Measurements from ENCODE around the gene KDSR. TPM values are rescaled to one million over a fixed set of nuclear protein-coding genes. Genes with fewer than 3 reads are reported as not detected.

Gene KDSR
- total RNA-seq, 1 experiment from 2014 or later = 41.7 TPM

GRCh38 chr18:63318889-63319382 is 48.1 kb downstream of the KDSR start:
- no peak for DNase-seq
- CTCF ChIA-PET = no interaction called here
- BruUV-seq (replicated peaks) = TSS peak; percentile 37

GRCh38 chr18:63317982-63318888 is 48.8 kb downstream of the KDSR start:
- no peak for DNase-seq
- intact Hi-C loops (cut with micrococcal nuclease; ENCODE audit: unreplicated experiment) = loop anchor here (5.0 kb wide), 1 partner anchor 81 kb away; no protein-coding TSS in a partner anchor
- CTCF ChIA-PET = no interaction called here
- TF ChIP-seq EZH2 (IDR thresholded peaks at IDR 0.05; ENCODE audit: low read depth) (no peak), CTCF (conservative IDR thresholded peaks at IDR 0.05) (no peak)
- Histone ChIP-seq H4K20me1 (ENCODE audit: insufficient read depth) (no peaks in the 10 kb centered on the region), H3K4me1 (replicated peaks; ENCODE audit: insufficient read depth) (peaks cover 18% of the 10 kb centered on the region; the same call in 1 of the 2 replicates), H3K4me2 (peak overlapping the region; percentile 90), H3K9me2 (ENCODE audit: insufficient read depth) (no peaks in the 10 kb centered on the region), H3K9me3 (ENCODE audit: insufficient read depth, low read depth) (no peaks in the 10 kb centered on the region), H3K36me3 (ENCODE audit: low read depth) (no peaks in the 10 kb centered on the region), H3F3A (ENCODE audit: insufficient read depth, low read depth) (peaks cover 11% of the 10 kb centered on the region; the same call in 1 of the 2 replicates), H3K27me3 (ENCODE audit: insufficient read depth, low read depth) (no peaks in the 10 kb centered on the region), H3K4me3 (peak overlapping the region; percentile 87; the same call in 1 of the 2 replicates), H3K79me2 (ENCODE audit: low read depth) (no peaks in the 10 kb centered on the region), H3K27ac (no peak overlapping the region), H2AFZ (peak overlapping the region; percentile 98)
- BruUV-seq (replicated peaks) = no TSS peak
- POLR2A ChIA-PET (ENCODE audit: unreplicated experiment) = interaction anchor here (0.5 kb wide), 1 partner anchor 66 kb away, joined by 3 read pairs; no protein-coding TSS in a partner anchor

More at GRCh38 chr18:63318889-63319382, 48.1 kb downstream of the KDSR start:
- Histone ChIP-seq H3K9me3 (ENCODE audit: insufficient read depth, low read depth) (no peaks in the 10 kb centered on the region), H3K4me1 (replicated peaks; ENCODE audit: insufficient read depth) (peaks cover 18% of the 10 kb centered on the region; the same call in 1 of the 2 replicates), H3K27ac (no peak overlapping the region), H2AFZ (peak overlapping the region; percentile 98), H3F3A (ENCODE audit: insufficient read depth, low read depth) (peaks cover 11% of the 10 kb centered on the region; the same call in 1 of the 2 replicates), H3K79me2 (ENCODE audit: low read depth) (no peaks in the 10 kb centered on the region), H3K36me3 (ENCODE audit: low read depth) (no peaks in the 10 kb centered on the region), H3K4me3 (peak overlapping the region; percentile 87), H4K20me1 (ENCODE audit: insufficient read depth) (no peaks in the 10 kb centered on the region), H3K9me2 (ENCODE audit: insufficient read depth) (no peaks in the 10 kb centered on the region), H3K4me2 (peak overlapping the region; percentile 90), H3K27me3 (ENCODE audit: insufficient read depth, low read depth) (no peaks in the 10 kb centered on the region)
- intact Hi-C loops (cut with micrococcal nuclease; ENCODE audit: unreplicated experiment) = loop anchor here (5.0 kb wide), 1 partner anchor 82 kb away; no protein-coding TSS in a partner anchor
- POLR2A ChIA-PET (ENCODE audit: unreplicated experiment) = interaction anchor here (0.5 kb wide), 1 partner anchor 66 kb away, joined by 3 read pairs; no protein-coding TSS in a partner anchor
- TF ChIP-seq EZH2 (IDR thresholded peaks at IDR 0.05; ENCODE audit: low read depth) (no peak), CTCF (conservative IDR thresholded peaks at IDR 0.05) (no peak)

GRCh38 chr18:63317556-63317946 is 49.5 kb downstream of the KDSR start:
- Histone ChIP-seq H3K9me2 (ENCODE audit: insufficient read depth) (no peaks in the 10 kb centered on the region), H3K4me2 (peak overlapping the region; percentile 33; the same call in 1 of the 2 replicates), H3F3A (ENCODE audit: insufficient read depth, low read depth) (peaks cover 9% of the 10 kb centered on the region; the same call in 1 of the 2 replicates), H3K9me3 (ENCODE audit: insufficient read depth, low read depth) (no peaks in the 10 kb centered on the region), H3K27ac (no peak overlapping the region), H3K4me1 (replicated peaks; ENCODE audit: insufficient read depth) (peaks cover 18% of the 10 kb centered on the region; the same call in 1 of the 2 replicates), H3K79me2 (ENCODE audit: low read depth) (no peaks in the 10 kb centered on the region), H2AFZ (no peak overlapping the region), H3K36me3 (ENCODE audit: low read depth) (no peaks in the 10 kb centered on the region), H3K4me3 (no peak overlapping the region), H3K27me3 (ENCODE audit: insufficient read depth, low read depth) (no peaks in the 10 kb centered on the region), H4K20me1 (ENCODE audit: insufficient read depth) (no peaks in the 10 kb centered on the region)
- ChIA-PET CTCF (no interaction called here), POLR2A (ENCODE audit: unreplicated experiment) (no interaction called here)
- intact Hi-C loops (cut with micrococcal nuclease; ENCODE audit: unreplicated experiment) = loop anchor here (5.0 kb wide), 1 partner anchor 80 kb away; no protein-coding TSS in a partner anchor
- DNase-seq = no peak
- TF ChIP-seq EZH2 (IDR thresholded peaks at IDR 0.05; ENCODE audit: low read depth) (no peak), CTCF (conservative IDR thresholded peaks at IDR 0.05) (no peak)
- no TSS peak for BruUV-seq (replicated peaks)

Measured in PC-9 (cell line).